SK-N-SH (cell line): ENCODE data around the gene IGF2R. TPM values are rescaled to one million over a fixed set of nuclear protein-coding genes. Genes with fewer than 3 reads are reported as not detected.

Experiments used
- CTCF ChIA-PET: fragments of 300-600, 350-600 bp; formaldehyde crosslinking; extraction: SDS; loops from one replicate; lab custom pipeline; 2021; lab: Yijun Ruan, JAX
- POLR2A ChIA-PET: fragments of 350-600 bp; sonication (Branson Sonifier 250); formaldehyde crosslinking; extraction: SDS; loops from one replicate; lab custom pipeline; 2020; ENCODE audit warnings: antibody characterized with exemption, inconsistent platforms; lab: Yijun Ruan, JAX
- DNase-seq: peaks from one replicate; pipeline ENCODE4 v3.0.0; 2012
- H2AFZ ChIP-seq: fragments of 200-600 bp; sonication (generic); 2 replicates; pipeline ENCODE4 v1.8.1; 2016; ENCODE audit warnings: antibody characterized with exemption, mild to moderate bottlenecking, low read depth
- H3F3A ChIP-seq: fragments of 200-600 bp; sonication (generic); replicated peaks from 2 replicates; pipeline ENCODE3; 2016; ENCODE audit warnings: antibody characterized with exemption, mild to moderate bottlenecking; ENCODE audit not compliant: insufficient read depth
- H3K27ac ChIP-seq, 2 experiments: fragments of 200-500 bp in 1 of 2; fragments of 200-600 bp in 1 of 2; sonication (Bioruptor generic) in 1 of 2; sonication (generic), shearing (Covaris generic) in 1 of 2; 2 replicates each; pipeline versions ENCODE4 v1.5.1 to v1.6.1; 2014 to 2016; ENCODE audit warnings: low read depth in 2 of 2, inconsistent platforms in 1 of 2, low read length in 1 of 2, mild to moderate bottlenecking in 1 of 2, mixed read lengths in 1 of 2
- H3K27me3 ChIP-seq: fragments of 200-600 bp; sonication (generic), shearing (Covaris generic); 2 replicates; pipeline ENCODE4 v1.6.1; 2016; ENCODE audit warnings: mixed run types; ENCODE audit not compliant: insufficient read depth
- H3K36me3 ChIP-seq, 2 experiments: fragments of 200-500 bp in 1 of 2; fragments of 200-600 bp in 1 of 2; sonication (Bioruptor generic) in 1 of 2; sonication (generic) in 1 of 2; replicated peaks in 1 of 2; 2 replicates each; pipeline versions ENCODE3 to v1.5.1; 2014 to 2016; ENCODE audit warnings: low read length in 1 of 2, mild to moderate bottlenecking in 1 of 2; ENCODE audit not compliant: insufficient read depth in 2 of 2, control insufficient read depth in 1 of 2
- H3K4me1 ChIP-seq, 2 experiments: fragments of 200-500 bp in 1 of 2; fragments of 200-600 bp in 1 of 2; sonication (Bioruptor generic) in 1 of 2; sonication (generic), shearing (Covaris generic) in 1 of 2; 2 replicates each; pipeline versions ENCODE4 v1.5.1 to v1.6.1; 2014 to 2016; ENCODE audit warnings: low read depth in 1 of 2, low read length in 1 of 2, mixed run types in 1 of 2; ENCODE audit not compliant: insufficient read depth in 2 of 2, control insufficient read depth in 1 of 2
- H3K4me2 ChIP-seq: fragments of 200-600 bp; sonication (generic), shearing (Covaris generic); 2 replicates; pipeline ENCODE4 v1.6.1; 2017; ENCODE audit warnings: mixed run types
- H3K4me3 ChIP-seq, 2 experiments: fragments of 200-500 bp in 1 of 2; fragments of 200-600 bp in 1 of 2; sonication (Bioruptor generic) in 1 of 2; sonication (generic), shearing (Covaris generic) in 1 of 2; 2 replicates each; pipeline versions ENCODE4 v1.5.1 to v1.8.1; 2014 to 2016; ENCODE audit warnings: low read depth in 2 of 2, inconsistent platforms in 1 of 2, low read length in 1 of 2, mild to moderate bottlenecking in 1 of 2, mixed read lengths in 1 of 2, moderate library complexity in 1 of 2
- H3K79me2 ChIP-seq: fragments of 200-600 bp; sonication (generic); 2 replicates; pipeline ENCODE4 v1.8.1; 2017; ENCODE audit warnings: mild to moderate bottlenecking; ENCODE audit not compliant: insufficient read depth
- H3K9ac ChIP-seq: fragments of 200-600 bp; sonication (generic); 2 replicates; pipeline ENCODE4 v1.6.1; 2017; ENCODE audit warnings: mixed run types
- H3K9me2 ChIP-seq: fragments of 200-600 bp; sonication (generic); 2 replicates; pipeline ENCODE4 v1.6.1; 2017; ENCODE audit warnings: mixed run types
- H3K9me3 ChIP-seq: fragments of 200-600 bp; sonication (generic); 2 replicates; pipeline ENCODE4 v1.6.1; 2017; ENCODE audit warnings: mixed run types, mild to moderate bottlenecking, moderate library complexity
- H4K20me1 ChIP-seq: fragments of 200-600 bp; sonication (generic); 2 replicates; pipeline ENCODE4 v1.6.1; 2017; ENCODE audit warnings: mild to moderate bottlenecking, mixed run types; ENCODE audit not compliant: insufficient read depth
- CHD2 ChIP-seq: fragments of 150-350 bp; IDR thresholded peaks from 2 replicates; pipeline ENCODE4 v1.6.1; 2018; ENCODE audit warnings: low read length; ENCODE audit not compliant: partially characterized antibody
- CTCF ChIP-seq: fragments of 200-600 bp; sonication (generic); IDR thresholded peaks from 2 replicates; pipeline ENCODE4 v1.6.1; 2017; ENCODE audit warnings: antibody characterized with exemption, mild to moderate bottlenecking, moderate library complexity
- ELF1 ChIP-seq: IDR thresholded peaks from 2 replicates; pipeline ENCODE4 v1.4.0; 2012
- EZH2phosphoT487 ChIP-seq: fragments of 200-600 bp; sonication (generic); IDR thresholded peaks from 2 replicates; pipeline ENCODE4 v1.6.1; 2017; ENCODE audit warnings: low read depth, mixed run types, mild to moderate bottlenecking, antibody characterized with exemption, moderate library complexity, borderline replicate concordance
- FOXJ3 ChIP-seq: sonication (generic); formaldehyde crosslinking; IDR thresholded peaks from 2 replicates; pipeline ENCODE4 v1.5.1; 2020; ENCODE audit warnings: mild to moderate bottlenecking, missing genetic modification reagents
- FOXM1 ChIP-seq: IDR thresholded peaks from 2 replicates; pipeline ENCODE4 v1.4.0; 2012; ENCODE audit warnings: low read depth, mild to moderate bottlenecking
- GABPA ChIP-seq: IDR thresholded peaks from 2 replicates; pipeline ENCODE4 v1.4.0; 2012; ENCODE audit warnings: low read depth, mild to moderate bottlenecking
- GATA2 ChIP-seq: sonication (generic); formaldehyde crosslinking; IDR thresholded peaks from 2 replicates; pipeline ENCODE4 v1.5.0; 2020; ENCODE audit warnings: mild to moderate bottlenecking, missing genetic modification reagents
- JUND ChIP-seq: IDR thresholded peaks from 2 replicates; pipeline ENCODE4 v1.4.0; 2012
- MAX ChIP-seq: IDR thresholded peaks from 2 replicates; pipeline ENCODE4 v1.4.0; 2012; ENCODE audit warnings: low read depth
- NFIC ChIP-seq: IDR thresholded peaks from 2 replicates; pipeline ENCODE4 v1.4.0; 2012; ENCODE audit warnings: borderline replicate concordance
- NRF1 ChIP-seq: IDR thresholded peaks from 2 replicates; pipeline ENCODE4 v1.6.1; 2012; ENCODE audit warnings: low read depth, mild to moderate bottlenecking, low read length
- RCOR1 ChIP-seq: fragments of 150-350 bp; IDR thresholded peaks from 2 replicates; pipeline ENCODE4 v1.6.1; 2017; ENCODE audit warnings: antibody characterized with exemption, low read length
- REST ChIP-seq: IDR thresholded peaks from 2 replicates; pipeline ENCODE4 v1.6.1; 2012; ENCODE audit warnings: mild to moderate bottlenecking, low read depth, low read length, moderate library complexity
- RFX5 ChIP-seq: IDR thresholded peaks from 2 replicates; pipeline ENCODE4 v1.6.1; 2012; ENCODE audit warnings: mild to moderate bottlenecking, improper control_type of control experiment, low read length
- SIN3A ChIP-seq: IDR thresholded peaks from 2 replicates; pipeline ENCODE4 v1.6.1; 2012; ENCODE audit warnings: low read depth, mild to moderate bottlenecking, low read length, moderate library complexity, borderline replicate concordance
- TCF12 ChIP-seq: IDR thresholded peaks from 2 replicates; pipeline ENCODE4 v1.4.0; 2012
- YY1 ChIP-seq: IDR thresholded peaks from 2 replicates; pipeline ENCODE4 v1.4.0; 2012; ENCODE audit warnings: low read depth, mild to moderate bottlenecking
- ZBTB33 ChIP-seq: IDR thresholded peaks from 2 replicates; pipeline ENCODE4 v1.4.0; 2012; ENCODE audit warnings: low read depth, borderline replicate concordance
- WGBS: methylation state at CpG from one replicate; pipeline ENCODE4 v1.1.6; 2017; ENCODE audit warnings: low lambda C conversion rate; 5-methylcytosine and 5-hydroxymethylcytosine counted together
- polyA plus RNA-seq, 3 experiments: library from polyadenylated mRNA; depleted of rRNA; stranded (reverse); fragments of >200 nt; gene quantifications; 2 replicates each; pipeline ENCODE4 v1.2.3, GENCODE V29; 2012

The IGF2R gene
- polyA plus RNA-seq, 1 of the 3 experiments (the other 2 are of a cell fraction) = 45.0 TPM

GRCh38 chr6:159966339-159966738, 2.5 kb upstream of the IGF2R start:
- Histone ChIP-seq H3K4me3 (no peak overlapping the region), H3K9ac (no peak overlapping the region), H3K9me2 (no peaks in the 10 kb centered on the region), H3K36me3 (no peaks in the 10 kb centered on the region), H3K27me3 (no peaks in the 10 kb centered on the region; the same call in 1 of the 2 replicates), H3K9me3 (no peaks in the 10 kb centered on the region), H3F3A (no peaks in the 10 kb centered on the region), H4K20me1 (no peaks in the 10 kb centered on the region), H3K79me2 (peaks cover 20% of the 10 kb centered on the region), H3K4me2 (no peak overlapping the region), H3K27ac (no peak overlapping the region), H2AFZ (no peak overlapping the region), H3K4me1 (peaks cover 0 to 7% of the 10 kb centered on the region in 2 experiments; a peak in 1 of 4 replicates)
- ChIA-PET POLR2A (no interaction called here), CTCF (no interaction called here)
- 83% methylated on average over 4 of the region's 4 CpGs for WGBS
- no peak for DNase-seq
- TF ChIP-seq MAX (no peak), ZBTB33 (no peak), RCOR1 (no peak), JUND (no peak), CHD2 (no peak), SIN3A (no peak)

- no peaks in the 10 kb centered on the region; the same call in 1 of the 2 replicates for H3K27me3 ChIP-seq
- no peak overlapping the region for H3K4me2 ChIP-seq
- no peak overlapping the region for H3K9ac ChIP-seq
- peaks cover 0 to 7% of the 10 kb centered on the region in 2 experiments; a peak in 1 of 4 replicates for H3K4me1 ChIP-seq
- no peak overlapping the region for H3K27ac ChIP-seq
- no peak overlapping the region for H3K4me3 ChIP-seq
- CTCF ChIA-PET = no interaction called here
- H3K9me2 ChIP-seq = no peaks in the 10 kb centered on the region
- H2AFZ ChIP-seq = no peak overlapping the region
- peaks cover 6% of the 10 kb centered on the region; the same call in 1 of the 2 replicates for H4K20me1 ChIP-seq
- POLR2A ChIA-PET = no interaction called here
- no peaks in the 10 kb centered on the region for H3K36me3 ChIP-seq
- H3K79me2 ChIP-seq = peaks cover 27% of the 10 kb centered on the region
- no peaks in the 10 kb centered on the region for H3F3A ChIP-seq
- H3K9me3 ChIP-seq = no peaks in the 10 kb centered on the region
- 81% methylated on average over 3 of the region's 3 CpGs for WGBS
- no peak for DNase-seq
- no peak for TF ChIP-seq NRF1
- TF ChIP-seq EZH2phosphoT487 = no peak
- no peak for TF ChIP-seq SIN3A
- TF ChIP-seq GATA2 = no peak
- TF ChIP-seq CHD2 = no peak
- TF ChIP-seq TCF12 = no peak
- TF ChIP-seq FOXM1 = no peak
- no peak for TF ChIP-seq YY1
- no peak for TF ChIP-seq CTCF
- no peak for TF ChIP-seq NFIC
- no peak for TF ChIP-seq REST
- TF ChIP-seq RFX5 = no peak
- no peak for TF ChIP-seq ELF1
- no peak for TF ChIP-seq GABPA
- TF ChIP-seq FOXJ3 (CRISPR knock-in tag) = no peak
- no peak for TF ChIP-seq ZBTB33
Measured at GRCh38 chr6:159966981-159967380, 1.9 kb upstream of the IGF2R start.
